ELR (cell line): ENCODE results near the gene STK17B.

ENCODE experiments used
- DNase-seq: peaks from one replicate; pipeline ENCODE4 v3.0.0-alpha.2; 2015; ENCODE audit warnings: low read depth

STK17B gene

GRCh38 chr2:196183528-196184231 lies 12.3 kb upstream of the STK17B start:
- no peak for DNase-seq

- no peak for DNase-seq
These were observed 11.7 kb upstream of the STK17B start for GRCh38 chr2:196183172-196183473.

GRCh38 chr2:196182439-196183171 lies 11.2 kb upstream of the STK17B start:
- no peak for DNase-seq

GRCh38 chr2:196181484-196181883 lies 10.1 kb upstream of the STK17B start:
- no peak for DNase-seq

- no peak for DNase-seq
These were observed 5.7 kb upstream of the STK17B start for GRCh38 chr2:196177124-196177523.

GRCh38 chr2:196176142-196176738 lies 4.9 kb upstream of the STK17B start:
- no peak for DNase-seq

- no peak for DNase-seq
These were observed 3.0 kb upstream of the STK17B start for GRCh38 chr2:196174404-196174803.

- DNase-seq, result peak; percentile 26
These were observed 2.1 kb upstream of the STK17B start for GRCh38 chr2:196173505-196173904.

- DNase-seq, result no peak
These were observed 1.6 kb upstream of the STK17B start for GRCh38 chr2:196172951-196173350.

- no peak for DNase-seq
These were observed 568 bp upstream of the STK17B start for GRCh38 chr2:196171946-196172345.

GRCh38 chr2:196170606-196171247 lies 651 bp downstream of the STK17B start:
- DNase-seq, result peak; percentile 71

- peak; percentile 75 for DNase-seq
These were observed 1.2 kb downstream of the STK17B start for GRCh38 chr2:196170213-196170605.

GRCh38 chr2:196169516-196169915 lies 1.9 kb downstream of the STK17B start:
- DNase-seq, result peak; percentile 77

- DNase-seq, result peak; percentile 87
These were observed 3.2 kb downstream of the STK17B start for GRCh38 chr2:196168181-196168580.

GRCh38 chr2:196167666-196168065 lies 3.7 kb downstream of the STK17B start:
- peak; percentile 38 for DNase-seq

GRCh38 chr2:196166876-196167275 lies 4.5 kb downstream of the STK17B start:
- DNase-seq, result peak; percentile 78

- DNase-seq, result no peak
These were observed 6.4 kb downstream of the STK17B start for GRCh38 chr2:196165016-196165415.

GRCh38 chr2:196163285-196163684 lies 8.1 kb downstream of the STK17B start:
- DNase-seq, result no peak

GRCh38 chr2:196162586-196163175 lies 8.7 kb downstream of the STK17B start:
- DNase-seq, result no peak

- DNase-seq, result no peak
These were observed 10.4 kb downstream of the STK17B start for GRCh38 chr2:196160946-196161345.

- peak; percentile 94 for DNase-seq
These were observed 11.3 kb downstream of the STK17B start for GRCh38 chr2:196160101-196160500.

- no peak for DNase-seq
These were observed 12.0 kb downstream of the STK17B start for GRCh38 chr2:196159221-196159892.
